GM18517 (cell line): ENCODE data around the gene GNAS-AS1.

Experiments
- ATAC-seq: cut with Tn5 transposase; IDR thresholded peaks from one replicate; pipeline ENCODE4 v1.9.1; 2021; ENCODE audit warnings: mild to moderate bottlenecking, moderate library complexity; ENCODE audit not compliant: unreplicated experiment

Gene GNAS-AS1

DNA sequence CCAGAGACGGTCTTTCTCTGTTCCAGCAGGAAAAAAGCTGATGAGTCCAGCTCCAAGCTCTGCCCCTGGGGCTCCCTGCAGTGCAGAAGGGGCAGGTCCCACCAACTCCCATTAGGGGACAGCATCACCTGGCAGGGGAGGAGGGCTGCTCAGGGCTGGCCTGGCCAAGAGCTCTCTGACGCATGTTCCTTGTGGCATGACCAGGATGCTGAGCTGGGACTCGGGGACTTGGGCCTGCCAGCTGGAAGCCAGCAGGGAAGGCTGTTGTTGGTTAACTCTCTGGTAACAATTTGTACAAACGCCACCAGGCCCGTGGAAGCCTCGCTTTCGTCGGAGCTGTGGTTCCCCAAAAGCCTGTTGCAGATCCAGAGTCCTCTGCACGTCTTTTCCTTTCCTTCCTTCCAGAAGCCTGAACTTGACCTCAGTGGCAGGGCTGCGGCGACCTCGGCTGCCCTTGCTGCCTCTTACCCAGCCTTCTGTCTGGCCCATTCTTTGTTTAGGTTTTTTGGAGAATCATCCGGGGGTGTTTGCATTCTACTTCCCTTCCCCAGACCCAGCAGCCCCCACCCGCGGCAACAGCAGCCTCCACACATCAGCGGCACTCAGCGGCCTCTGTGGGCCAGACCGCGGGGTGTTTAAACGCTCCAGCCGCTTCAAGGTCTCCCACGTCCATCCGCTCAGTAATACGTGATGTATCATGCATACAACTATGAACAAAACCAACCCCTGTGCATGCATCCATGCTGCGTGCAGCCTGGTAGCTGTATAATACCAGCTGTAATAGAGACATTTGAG, 63.3 kb downstream of the GNAS-AS1 start:
- ATAC-seq: no peak

DNA sequence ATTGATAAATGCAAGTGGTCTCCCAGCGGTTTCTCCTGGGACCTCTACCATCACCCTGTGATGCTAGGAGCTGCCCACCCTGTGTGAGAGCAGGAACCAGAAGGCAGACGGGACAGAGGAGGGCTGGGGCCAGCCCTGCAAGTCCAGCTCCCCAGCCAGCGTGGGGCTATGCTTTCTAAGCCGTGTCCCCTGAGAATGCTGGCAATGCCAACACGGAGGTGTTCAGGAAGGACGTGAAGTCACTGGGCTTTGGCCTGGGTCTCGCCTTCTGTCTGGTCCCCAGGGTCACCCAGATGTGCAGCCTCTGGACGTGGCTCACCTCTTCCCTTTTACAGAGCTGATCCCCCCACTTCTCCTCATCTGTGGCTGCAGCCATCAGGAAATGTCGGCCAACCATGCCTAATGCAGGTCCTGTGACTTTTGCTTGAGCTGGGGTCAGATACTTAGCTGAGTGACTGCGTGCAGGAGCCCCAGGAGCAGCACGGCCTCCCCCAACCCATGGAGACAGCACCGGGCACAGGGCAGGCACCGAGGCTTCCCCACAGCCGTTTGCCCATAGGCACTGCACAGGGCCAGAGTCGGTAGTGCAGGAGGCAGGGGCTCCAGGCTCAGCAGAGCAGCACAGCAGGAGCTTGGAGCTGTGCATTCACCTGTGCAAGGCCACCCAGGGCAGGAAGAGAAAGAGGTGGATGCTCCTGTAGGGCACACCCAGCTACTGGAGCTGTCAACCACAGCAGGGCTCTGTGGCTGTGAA, 66.2 kb downstream of the GNAS-AS1 start:
- ATAC-seq: no peak

DNA sequence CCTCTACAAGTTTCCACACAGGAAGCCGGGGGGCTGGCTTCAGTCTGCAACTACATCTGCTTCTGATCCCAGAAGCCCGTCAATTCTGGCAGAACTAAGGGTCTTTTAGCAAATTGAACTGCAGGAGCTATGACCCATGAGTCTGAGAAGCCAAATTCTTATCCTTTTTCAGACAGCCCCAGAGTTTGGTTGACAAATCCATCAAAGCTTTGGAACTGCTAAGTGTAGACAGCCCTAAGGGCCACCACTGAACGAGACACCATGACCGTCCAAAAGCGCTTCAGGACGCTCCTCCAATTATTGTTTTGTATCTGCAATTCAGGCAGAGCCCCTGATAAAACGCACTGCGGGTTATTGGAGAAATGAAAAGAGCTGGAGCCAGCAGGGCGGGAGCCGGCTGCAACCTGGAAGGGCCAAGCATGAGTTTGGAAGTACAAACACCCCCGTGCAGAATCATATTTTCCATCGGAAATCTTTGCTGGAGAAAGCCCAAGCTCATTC, 67.1 kb downstream of the GNAS-AS1 start:
- ATAC-seq: no peak

DNA sequence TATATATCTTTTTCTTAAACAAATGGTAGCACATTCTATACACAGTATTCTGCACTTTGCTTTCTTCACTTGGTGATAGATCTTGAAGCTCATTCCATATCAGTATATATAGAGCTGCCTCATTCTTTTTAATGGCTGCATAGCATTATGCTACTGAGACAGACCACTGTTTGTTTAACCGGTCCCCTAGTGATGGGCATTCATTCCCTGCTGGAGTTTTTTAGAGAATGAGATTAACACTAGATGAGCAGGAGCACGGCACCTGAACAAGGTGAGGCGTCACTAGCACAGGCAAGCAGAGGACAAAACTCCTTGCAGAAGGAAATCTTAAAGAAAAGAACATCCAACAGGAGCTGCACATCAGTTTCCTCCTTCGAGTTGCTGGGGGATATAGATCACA, 69.6 kb downstream of the GNAS-AS1 start:
- ATAC-seq: no peak

DNA sequence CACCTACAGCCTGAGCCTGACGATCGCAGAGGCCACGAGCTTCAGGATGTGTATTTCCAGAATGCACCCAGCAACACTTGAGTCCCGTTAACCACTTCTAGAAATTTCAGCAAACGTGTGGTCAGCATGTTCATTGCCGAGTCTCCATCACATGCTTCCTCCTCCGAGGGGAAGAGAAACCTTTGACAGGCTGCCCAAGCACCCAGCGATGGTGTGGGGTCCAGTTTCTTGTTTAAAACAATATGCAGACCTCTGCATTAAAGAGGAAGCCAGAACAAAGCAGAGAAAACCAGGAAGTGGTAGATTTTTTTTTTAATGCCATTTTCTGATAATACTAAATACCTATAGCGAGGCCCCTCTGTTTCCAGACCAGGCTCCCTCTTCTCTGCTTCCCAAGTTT, 71.9 kb downstream of the GNAS-AS1 start:
- no peak for ATAC-seq

DNA sequence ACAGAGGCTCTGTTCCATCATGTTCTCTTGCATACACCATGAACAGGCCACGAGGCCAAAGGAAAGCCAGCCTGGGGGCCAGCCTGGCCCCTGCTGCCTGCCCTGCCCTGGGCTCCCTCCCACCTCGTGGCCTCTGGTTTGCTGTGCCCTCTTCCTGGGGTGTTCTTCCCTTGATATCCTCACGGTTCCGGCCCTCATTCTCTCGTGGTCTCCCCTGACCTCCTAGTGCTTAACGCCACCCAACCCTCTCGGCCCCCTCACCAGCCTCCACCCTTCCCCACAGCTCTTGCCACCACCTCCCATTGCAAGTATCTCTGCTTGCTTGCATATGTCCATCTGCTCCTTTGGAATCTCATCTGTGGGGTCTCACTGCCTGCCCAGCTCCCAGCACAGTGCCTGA, 73.0 kb downstream of the GNAS-AS1 start:
- no peak for ATAC-seq

DNA sequence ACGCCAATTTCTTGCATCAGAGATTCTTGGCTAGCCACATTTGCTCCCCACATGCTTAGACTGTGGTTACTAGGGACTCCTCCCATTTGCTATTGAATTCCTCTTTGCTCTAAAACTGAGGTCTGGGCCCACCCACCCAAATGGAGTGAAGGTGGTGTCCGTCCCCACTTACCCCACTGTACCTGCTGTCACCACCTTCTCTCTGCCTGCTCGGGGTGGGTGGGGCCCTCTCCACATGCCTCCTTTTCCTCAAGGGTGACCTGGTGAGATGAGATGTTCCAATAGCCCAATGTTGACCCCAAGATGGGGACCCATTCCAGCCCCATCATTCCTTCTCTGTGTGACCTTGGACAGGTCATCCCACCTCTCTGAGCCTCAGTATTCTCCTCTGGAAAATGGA, 74.6 kb downstream of the GNAS-AS1 start:
- no peak for ATAC-seq

DNA sequence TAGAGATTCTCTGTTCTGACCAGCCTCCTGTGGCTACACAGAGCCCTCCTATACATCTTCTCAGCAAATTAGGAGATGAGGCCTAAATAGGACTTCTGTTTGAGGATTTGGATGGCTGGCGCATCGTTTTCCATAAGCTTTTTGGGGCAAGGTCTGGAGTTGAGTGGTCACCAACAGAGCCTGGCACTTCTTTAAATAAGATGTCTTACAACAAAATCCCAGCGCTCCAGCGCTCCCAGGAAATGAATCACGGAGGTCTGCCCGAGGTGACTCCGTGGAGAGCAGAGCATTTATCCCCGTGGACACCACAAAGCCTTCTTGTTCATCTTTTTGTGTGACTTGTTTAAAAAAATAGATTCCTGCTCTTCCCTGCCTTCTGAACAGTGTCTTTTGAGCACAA, 75.3 kb downstream of the GNAS-AS1 start:
- no peak for ATAC-seq

DNA sequence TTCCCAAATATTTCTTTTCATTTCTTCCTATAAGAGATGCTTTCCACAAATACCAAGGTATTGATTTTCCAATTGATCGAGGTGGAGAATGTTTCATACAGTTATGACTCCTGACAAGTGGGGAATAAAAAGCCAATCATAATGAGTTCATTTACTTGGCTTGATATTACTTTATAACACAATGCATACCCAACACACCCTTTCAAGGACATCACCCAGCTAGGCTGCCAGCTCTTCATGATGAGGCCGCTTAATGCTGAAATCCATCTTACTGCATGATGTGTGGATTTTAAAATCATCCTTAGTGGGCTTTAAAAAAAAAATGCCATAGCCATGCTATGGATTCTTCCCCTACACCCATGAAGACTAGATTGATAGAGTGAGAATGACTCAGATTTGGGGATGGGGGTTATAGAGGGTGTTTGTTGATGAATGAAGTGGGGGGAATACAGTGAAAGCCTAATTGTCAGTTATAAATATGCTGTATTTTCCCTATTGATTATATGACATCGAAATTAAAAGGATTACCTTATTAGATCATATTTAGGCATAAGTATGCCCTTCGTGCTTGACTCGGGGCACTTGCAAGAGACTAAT, 75.9 kb downstream of the GNAS-AS1 start:
- ATAC-seq: no peak

DNA sequence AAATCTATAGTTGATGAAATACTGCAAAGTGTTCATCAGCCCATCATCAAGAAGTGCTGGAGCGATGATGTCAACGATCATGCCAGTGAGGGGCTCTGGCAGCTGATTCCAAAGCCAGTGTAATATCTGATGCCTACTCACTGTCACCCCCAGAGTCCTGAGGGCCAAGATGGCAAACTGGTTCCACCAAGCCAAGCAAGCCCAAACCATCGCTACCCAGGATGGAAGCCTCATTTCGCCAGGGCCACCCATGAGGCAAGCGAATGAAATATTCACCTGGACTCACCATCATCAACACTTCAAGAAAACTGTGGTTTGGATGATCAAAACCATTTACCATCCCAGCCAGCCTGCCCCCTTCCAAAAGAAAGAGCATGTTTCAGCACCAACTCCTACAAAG, 76.5 kb downstream of the GNAS-AS1 start:
- no peak for ATAC-seq

DNA sequence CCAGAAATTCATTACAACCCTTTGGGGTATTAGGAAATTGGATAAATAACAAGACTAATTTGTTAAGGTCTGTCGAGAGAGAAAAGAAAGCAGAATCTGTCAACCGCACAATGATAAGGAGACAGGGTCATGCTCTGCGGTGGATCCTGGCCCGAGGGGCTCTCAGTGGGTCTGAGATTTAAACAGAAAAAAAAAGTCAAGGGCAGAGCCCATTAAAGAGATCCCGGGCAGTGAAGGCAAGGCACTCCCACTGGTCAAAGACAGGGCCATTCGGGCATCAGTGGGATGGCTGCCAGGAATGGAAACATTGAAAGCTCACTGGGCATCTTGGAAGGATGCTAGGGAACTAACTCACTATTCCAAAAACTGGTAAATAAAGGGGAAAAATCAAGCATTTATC, 77.9 kb downstream of the GNAS-AS1 start:
- ATAC-seq: no peak
